Tibial nerve (tissue), 4 donors: ENCODE results near the gene GPALPP1. TPM values are rescaled to one million over a fixed set of nuclear protein-coding genes. Genes with fewer than 3 reads are reported as not detected.

Experiments used
- DNase-seq, 2 donors: peaks; one replicate each; pipeline ENCODE4 v3.0.0-alpha.2; 2019; ENCODE audit warnings: low spot score in 2 of 2
- H3K27ac ChIP-seq, 4 donors: fragments of 200-600 bp; sonication (generic) in 3 of 4; one replicate each; pipeline ENCODE4 v1.5.1; 2017 to 2019; ENCODE audit warnings: mild to moderate bottlenecking in 1 of 4
- H3K27me3 ChIP-seq, 2 donors: fragments of 200-600 bp; sonication (generic) in 1 of 2; one replicate each; pipeline versions ENCODE4 v1.5.1 to v1.6.0; 2017 to 2019
- H3K36me3 ChIP-seq, 3 donors: fragments of 200-600 bp; sonication (generic); one replicate each; pipeline ENCODE4 v1.5.1; 2018 to 2019
- H3K4me1 ChIP-seq, 4 donors: fragments of 200-600 bp; sonication (generic) in 3 of 4; one replicate each; pipeline ENCODE4 v1.5.1; 2017 to 2019
- H3K4me3 ChIP-seq, 4 donors: fragments of 200-600 bp; sonication (generic) in 3 of 4; one replicate each; pipeline ENCODE4 v1.5.1; 2017 to 2019; ENCODE audit warnings: mild to moderate bottlenecking in 1 of 4, moderate library complexity in 1 of 4
- H3K9me3 ChIP-seq, 4 donors: fragments of 200-600 bp; sonication (generic) in 3 of 4; one replicate each; pipeline ENCODE4 v1.5.1; 2017 to 2019
- EP300 ChIP-seq, 2 donors: sonication (generic); formaldehyde crosslinking; IDR thresholded peaks; one replicate each; pipeline ENCODE4 v1.6.1; 2017; ENCODE audit warnings: antibody characterized with exemption in 2 of 2, mild to moderate bottlenecking in 1 of 2
- POLR2A ChIP-seq, 2 donors: fragments of 450-650 bp; IDR thresholded peaks; one replicate each; pipeline ENCODE4 v1.6.1; 2017; ENCODE audit warnings: antibody characterized with exemption in 2 of 2, mild to moderate bottlenecking in 2 of 2, moderate library complexity in 2 of 2
- WGBS, 2 donors: methylation state at CpG; one replicate each; pipeline ENCODE4 v1.1.5; 2018; 5-methylcytosine and 5-hydroxymethylcytosine counted together
- total RNA-seq, 4 donors: library from RNA; depleted of rRNA; stranded (reverse); fragments of >200 nt; gene quantifications; one replicate each; pipeline ENCODE4 v1.1.0, GENCODE V29; 2016
- TF ChIP-seq, protein P1 (sequence below), 5 experiments: fragments of 200-600 bp in 3 of 5; fragments of 450-650 bp in 2 of 5; sonication (generic) in 3 of 5; IDR thresholded peaks; one replicate each; pipeline ENCODE4 v1.5.1; 2016 to 2019; ENCODE audit warnings: antibody characterized with exemption in 5 of 5, mild to moderate bottlenecking in 3 of 5, moderate library complexity in 2 of 5

The GPALPP1 gene
- total RNA-seq, 4 donors from 2014 or later: 22.7 to 50.1 (median 30.4) TPM

DNA sequence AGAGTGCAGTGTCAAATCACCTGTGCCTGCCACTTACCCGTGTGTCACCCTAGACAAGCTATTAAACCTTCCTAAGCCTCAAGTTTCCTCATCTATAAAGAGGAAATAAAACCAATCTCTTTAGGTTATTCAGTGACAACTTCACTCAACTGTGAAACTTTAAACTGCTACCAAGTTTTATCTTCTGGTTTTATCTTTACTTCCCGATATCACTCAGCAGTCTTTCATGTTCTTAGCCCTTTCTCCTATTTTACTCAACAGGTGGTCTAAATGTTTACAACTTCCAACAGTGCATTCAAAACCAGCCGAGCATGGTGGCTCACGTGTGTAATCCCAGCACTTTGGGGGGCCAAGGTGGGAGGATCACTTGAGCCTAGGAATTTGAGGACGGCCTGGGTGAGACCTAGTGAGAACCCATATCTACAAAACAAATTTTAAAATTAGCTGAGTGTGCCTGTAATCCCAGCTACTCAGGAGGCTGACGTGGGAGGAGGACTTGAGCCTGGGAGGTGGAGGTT is 59.6 kb downstream of the GPALPP1 start:
- no peak for DNase-seq
- H3K9me3 ChIP-seq: no peaks in the 10 kb centered on the region
- no peaks in the 10 kb centered on the region for H3K27me3 ChIP-seq
- 79 to 86% methylated on average over 6 of the region's 6 CpGs for WGBS, 2 donors
- no peaks in the 10 kb centered on the region for H3K36me3 ChIP-seq
- H3K4me1 ChIP-seq: peaks cover 0 to 19% (median 3%) of the 10 kb centered on the region in 4 donors
- H3K27ac ChIP-seq: no peak overlapping the region
- H3K4me3 ChIP-seq: no peak overlapping the region
- no peak for TF ChIP-seq EP300 (IDR thresholded peaks at IDR 0.05)
- TF ChIP-seq, protein P1, sequence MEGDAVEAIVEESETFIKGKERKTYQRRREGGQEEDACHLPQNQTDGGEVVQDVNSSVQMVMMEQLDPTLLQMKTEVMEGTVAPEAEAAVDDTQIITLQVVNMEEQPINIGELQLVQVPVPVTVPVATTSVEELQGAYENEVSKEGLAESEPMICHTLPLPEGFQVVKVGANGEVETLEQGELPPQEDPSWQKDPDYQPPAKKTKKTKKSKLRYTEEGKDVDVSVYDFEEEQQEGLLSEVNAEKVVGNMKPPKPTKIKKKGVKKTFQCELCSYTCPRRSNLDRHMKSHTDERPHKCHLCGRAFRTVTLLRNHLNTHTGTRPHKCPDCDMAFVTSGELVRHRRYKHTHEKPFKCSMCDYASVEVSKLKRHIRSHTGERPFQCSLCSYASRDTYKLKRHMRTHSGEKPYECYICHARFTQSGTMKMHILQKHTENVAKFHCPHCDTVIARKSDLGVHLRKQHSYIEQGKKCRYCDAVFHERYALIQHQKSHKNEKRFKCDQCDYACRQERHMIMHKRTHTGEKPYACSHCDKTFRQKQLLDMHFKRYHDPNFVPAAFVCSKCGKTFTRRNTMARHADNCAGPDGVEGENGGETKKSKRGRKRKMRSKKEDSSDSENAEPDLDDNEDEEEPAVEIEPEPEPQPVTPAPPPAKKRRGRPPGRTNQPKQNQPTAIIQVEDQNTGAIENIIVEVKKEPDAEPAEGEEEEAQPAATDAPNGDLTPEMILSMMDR (IDR thresholded peaks at IDR 0.05): no peak
- TF ChIP-seq POLR2A (IDR thresholded peaks at IDR 0.05): no peak

DNA sequence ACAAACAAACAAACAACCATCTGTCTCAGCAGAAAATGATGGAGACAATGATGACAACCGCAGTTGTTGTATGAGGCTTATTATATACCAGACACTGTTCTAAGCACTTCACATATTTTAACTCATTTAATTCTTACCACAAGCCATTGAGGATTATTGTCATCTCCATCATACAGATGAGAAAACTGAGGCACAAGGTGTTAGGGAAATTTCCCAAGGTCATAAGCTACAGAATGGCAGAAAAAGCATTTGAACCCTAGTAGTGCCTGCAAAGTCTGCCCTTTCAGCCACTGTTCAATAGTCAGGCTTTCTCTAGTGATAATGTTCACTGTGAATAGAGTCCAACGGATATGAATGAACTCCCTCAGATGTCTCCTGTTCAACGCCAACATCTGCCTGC is 60.1 kb downstream of the GPALPP1 start:
- 88% methylated on average over 3 of the region's 3 CpGs for WGBS, 2 donors
- TF ChIP-seq EP300 (IDR thresholded peaks at IDR 0.05) (no peak), POLR2A (IDR thresholded peaks at IDR 0.05) (no peak)
- TF ChIP-seq, protein P1 (IDR thresholded peaks at IDR 0.05): no peak
- Histone ChIP-seq H3K4me1 (peaks cover 0 to 19% (median 3%) of the 10 kb centered on the region in 4 donors), H3K4me3 (no peak overlapping the region), H3K27me3 (no peaks in the 10 kb centered on the region), H3K27ac (no peak overlapping the region), H3K9me3 (no peaks in the 10 kb centered on the region), H3K36me3 (no peaks in the 10 kb centered on the region)
- DNase-seq: no peak

DNA sequence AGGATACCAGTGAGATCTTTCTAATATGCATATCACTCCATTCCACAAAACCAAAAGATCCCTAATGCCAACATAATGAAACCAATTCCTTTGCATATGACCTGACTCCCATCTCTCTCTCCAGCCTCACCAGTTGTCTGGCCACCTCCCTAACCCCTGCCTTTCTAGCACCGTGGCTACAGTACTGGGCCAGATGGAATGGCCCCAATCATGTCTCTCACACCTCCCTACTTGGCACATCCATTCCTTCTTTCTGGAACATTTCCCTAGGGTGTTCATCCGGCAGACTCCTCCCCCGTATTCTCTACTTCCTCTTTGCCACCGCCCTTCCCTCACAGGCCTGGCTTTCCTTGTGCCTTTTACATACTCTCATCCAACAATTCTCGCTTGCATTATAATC is 62.0 kb downstream of the GPALPP1 start:
- TF ChIP-seq, protein P1 (IDR thresholded peaks at IDR 0.05): no peak
- no peak for TF ChIP-seq EP300 (IDR thresholded peaks at IDR 0.05)
- TF ChIP-seq POLR2A (IDR thresholded peaks at IDR 0.05): no peak
- Histone ChIP-seq H3K9me3 (no peaks in the 10 kb centered on the region), H3K27ac (no peak overlapping the region), H3K36me3 (no peaks in the 10 kb centered on the region), H3K27me3 (no peaks in the 10 kb centered on the region), H3K4me1 (peaks cover 0 to 35% (median 14%) of the 10 kb centered on the region in 4 donors), H3K4me3 (no peak overlapping the region)
- no peak for DNase-seq
- 58 to 66% methylated on average over 5 of the region's 5 CpGs for WGBS, 2 donors

DNA sequence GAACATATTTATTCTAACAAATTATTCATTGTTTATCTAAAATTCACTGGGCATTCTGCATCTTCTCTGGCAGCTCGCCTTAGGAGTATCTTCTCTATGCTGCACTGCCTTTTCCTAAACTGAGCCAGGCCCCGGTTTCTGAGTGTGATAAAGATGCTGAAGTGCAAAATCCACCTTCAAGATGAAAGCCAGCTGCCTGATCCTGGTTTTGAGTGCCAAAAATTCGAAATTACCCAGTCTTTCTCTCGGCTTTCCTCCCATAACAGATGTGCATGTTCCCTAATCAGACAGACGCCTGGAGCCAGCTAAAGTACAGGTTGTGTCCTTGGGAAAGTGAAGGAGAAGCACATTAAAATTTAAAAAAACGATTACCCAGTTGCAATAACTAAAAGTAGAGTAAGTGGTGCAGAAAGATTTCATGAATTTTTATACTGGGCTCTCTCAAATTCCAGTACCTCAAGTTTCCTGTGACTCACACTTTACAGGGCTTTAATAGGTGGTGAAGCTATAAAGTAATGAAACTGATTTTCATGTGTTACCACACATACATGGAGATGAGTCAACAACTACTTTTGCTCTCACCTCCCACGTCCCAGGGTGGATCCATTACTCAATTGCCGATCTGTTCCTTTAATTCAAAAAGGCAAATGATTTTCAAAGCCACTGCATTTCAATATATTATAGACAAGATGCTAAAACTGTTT is 66.0 kb downstream of the GPALPP1 start:
- H3K27ac ChIP-seq: peak overlapping the region; percentile 45 to 90 (median 70)
- H3K9me3 ChIP-seq: no peaks in the 10 kb centered on the region
- H3K4me1 ChIP-seq: peaks cover 0 to 23% (median 14%) of the 10 kb centered on the region in 4 donors
- no peak for DNase-seq
- no peaks in the 10 kb centered on the region for H3K36me3 ChIP-seq
- TF ChIP-seq EP300 (IDR thresholded peaks at IDR 0.05): no peak
- TF ChIP-seq POLR2A (IDR thresholded peaks at IDR 0.05): no peak
- TF ChIP-seq, protein P1 (IDR thresholded peaks at IDR 0.05): no peak
- no peak overlapping the region for H3K4me3 ChIP-seq
- 39 to 44% methylated on average over 8 of the region's 8 CpGs for WGBS, 2 donors
- H3K27me3 ChIP-seq: no peaks in the 10 kb centered on the region

DNA sequence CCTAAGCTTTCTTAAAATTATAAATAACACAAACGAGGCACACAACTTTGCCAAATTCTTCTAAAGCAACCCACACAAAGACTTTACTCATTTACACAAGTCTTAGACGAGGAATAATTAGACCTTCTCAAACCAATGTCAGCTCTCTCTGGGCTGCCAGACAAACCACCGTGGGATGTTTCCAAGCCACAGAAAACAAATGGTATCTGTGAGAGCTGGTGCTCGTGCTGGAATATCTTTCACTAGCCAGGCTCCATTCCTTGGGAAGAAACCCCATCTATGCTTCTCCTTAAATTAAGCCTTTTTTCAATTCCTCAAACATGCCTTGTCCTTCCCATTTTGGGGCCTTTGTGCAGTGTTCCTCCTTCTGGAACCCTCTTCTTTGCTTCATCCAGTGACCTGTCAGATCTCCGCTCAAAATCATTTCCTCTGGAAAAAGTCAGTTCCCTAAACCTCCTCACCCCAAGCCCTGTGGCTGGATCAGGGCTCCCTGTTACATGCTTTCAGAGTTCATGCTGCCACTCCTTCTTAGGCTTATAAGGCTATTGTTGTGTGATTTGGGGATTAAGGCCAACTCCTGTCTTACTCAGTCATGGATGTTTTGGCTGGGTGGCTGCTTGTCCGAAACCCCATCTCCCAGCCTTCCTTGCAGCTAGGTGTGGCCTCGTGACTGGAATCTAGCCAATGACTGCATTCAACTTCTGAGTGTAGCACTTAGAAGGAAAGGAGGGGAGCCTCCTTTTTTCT is 66.7 kb downstream of the GPALPP1 start:
- peak in 1 of 2 donors; percentile 14 for DNase-seq
- WGBS, 2 donors: 18 to 21% methylated on average over 7 of the region's 7 CpGs
- Histone ChIP-seq H3K27ac (peak overlapping the region; percentile 45 to 90 (median 70)), H3K27me3 (no peaks in the 10 kb centered on the region), H3K4me1 (peaks cover 0 to 23% (median 14%) of the 10 kb centered on the region in 4 donors), H3K4me3 (peak overlapping the region in 1 of 4 donors; percentile 0), H3K36me3 (no peaks in the 10 kb centered on the region), H3K9me3 (no peaks in the 10 kb centered on the region)
- peak in 1 of 2 donors; percentile 8 for TF ChIP-seq EP300 (IDR thresholded peaks at IDR 0.05)
- TF ChIP-seq POLR2A (IDR thresholded peaks at IDR 0.05): no peak
